ENCODE results near the gene COL23A1. TPM values are rescaled to one million over a fixed set of nuclear protein-coding genes. Genes with fewer than 3 reads are reported as not detected.

The COL23A1 gene
- polyA plus RNA-seq, 2 of the 4 experiments (the other 2 are of a cell fraction), result not detected

- WGBS (ENCODE audit: missing lambda C conversion rate), result 97% methylated on average over 11 of the region's 11 CpGs
- no peak overlapping the region for H3K27ac ChIP-seq
- no peak overlapping the region for H3K4me2 ChIP-seq
- H3K4me1 ChIP-seq, result peaks cover 18% of the 10 kb centered on the region
- POLR2A ChIA-PET, result interaction anchor here (0.6 to 1.4 kb wide), 2 partner anchors 10 to 24 kb away, joined by 3 to 4 read pairs; partner anchors contain the start of gene HNRNPAB
- CTCF ChIA-PET, result no interaction called here
- TF ChIP-seq ESRRA (IDR thresholded peaks at IDR 0.05; ENCODE audit: borderline replicate concordance, low read length) (no peak), HOXA7 (CRISPR knock-in tag; IDR thresholded peaks at IDR 0.05) (no peak), PBX3 (IDR thresholded peaks at IDR 0.05) (no peak), CTCF (IDR thresholded peaks at IDR 0.05) (no peak), NR3C1 (IDR thresholded peaks at IDR 0.05) (no peak), BHLHE40 (IDR thresholded peaks at IDR 0.05; ENCODE audit: low read depth, low read length) (no peak)
- TF ChIP-seq, protein P1, sequence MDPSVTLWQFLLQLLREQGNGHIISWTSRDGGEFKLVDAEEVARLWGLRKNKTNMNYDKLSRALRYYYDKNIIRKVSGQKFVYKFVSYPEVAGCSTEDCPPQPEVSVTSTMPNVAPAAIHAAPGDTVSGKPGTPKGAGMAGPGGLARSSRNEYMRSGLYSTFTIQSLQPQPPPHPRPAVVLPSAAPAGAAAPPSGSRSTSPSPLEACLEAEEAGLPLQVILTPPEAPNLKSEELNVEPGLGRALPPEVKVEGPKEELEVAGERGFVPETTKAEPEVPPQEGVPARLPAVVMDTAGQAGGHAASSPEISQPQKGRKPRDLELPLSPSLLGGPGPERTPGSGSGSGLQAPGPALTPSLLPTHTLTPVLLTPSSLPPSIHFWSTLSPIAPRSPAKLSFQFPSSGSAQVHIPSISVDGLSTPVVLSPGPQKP (IDR thresholded peaks at IDR 0.05; ENCODE audit: low read depth, low read length), result no peak
- DNase-seq (ENCODE audit: low read depth in 1 of 2, low spot score in 1 of 2), result no peak
- no peaks in the 10 kb centered on the region for H3K9me3 ChIP-seq
- no peak for ATAC-seq
- no peak overlapping the region for H3K4me3 ChIP-seq
- FAIRE-seq, result no peak
These were observed 361.6 kb downstream of the COL23A1 start for GRCh38 chr5:178228609-178229008.

- POLR2A ChIA-PET, result no interaction called here
- FAIRE-seq, result no peak
These were observed 362.3 kb downstream of the COL23A1 start for GRCh38 chr5:178227929-178228328.

More at GRCh38 chr5:178227929-178228328, 362.3 kb downstream of the COL23A1 start:
- TF ChIP-seq ZC3H11A (IDR thresholded peaks at IDR 0.05) (no peak), CBX8 (IDR thresholded peaks at IDR 0.05) (no peak), EHMT2 (IDR thresholded peaks at IDR 0.05; ENCODE audit: low read depth) (no peak), HOXB13 (CRISPR knock-in tag; IDR thresholded peaks at IDR 0.05; ENCODE audit: low read depth) (no peak), HES2 (IDR thresholded peaks at IDR 0.05) (no peak), ZNF302 (CRISPR knock-in tag; IDR thresholded peaks at IDR 0.05) (no peak), POLR2AphosphoS2 (conservative IDR thresholded peaks at IDR 0.05; ENCODE audit: low read length) (no peak), MAZ (IDR thresholded peaks at IDR 0.05; ENCODE audit: borderline replicate concordance, low read depth, low read length) (no peak), SMC3 (IDR thresholded peaks at IDR 0.05) (no peak), ZSCAN20 (CRISPR knock-in tag; IDR thresholded peaks at IDR 0.05) (no peak), CTCF (IDR thresholded peaks at IDR 0.05) (no peak), BHLHE40 (IDR thresholded peaks at IDR 0.05; ENCODE audit: low read depth, low read length) (no peak), BCL3 (IDR thresholded peaks at IDR 0.05) (no peak)
- TF ChIP-seq, protein P2, sequence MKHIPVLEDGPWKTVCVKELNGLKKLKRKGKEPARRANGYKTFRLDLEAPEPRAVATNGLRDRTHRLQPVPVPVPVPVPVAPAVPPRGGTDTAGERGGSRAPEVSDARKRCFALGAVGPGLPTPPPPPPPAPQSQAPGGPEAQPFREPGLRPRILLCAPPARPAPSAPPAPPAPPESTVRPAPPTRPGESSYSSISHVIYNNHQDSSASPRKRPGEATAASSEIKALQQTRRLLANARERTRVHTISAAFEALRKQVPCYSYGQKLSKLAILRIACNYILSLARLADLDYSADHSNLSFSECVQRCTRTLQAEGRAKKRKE (CRISPR knock-in tag; IDR thresholded peaks at IDR 0.05; ENCODE audit: low read depth), result no peak
- TF ChIP-seq, protein P1 (IDR thresholded peaks at IDR 0.05; ENCODE audit: low read depth, low read length), result no peak
- DNase-seq (ENCODE audit: low read depth in 1 of 2, low spot score in 1 of 2), result no peak
- peaks cover 16% of the 10 kb centered on the region for H3K4me1 ChIP-seq
- H3K9me3 ChIP-seq, result no peaks in the 10 kb centered on the region
- no peak overlapping the region for H3K27ac ChIP-seq
- H3K4me2 ChIP-seq, result no peak overlapping the region
- H3K4me3 ChIP-seq, result no peak overlapping the region
- CTCF ChIA-PET, result no interaction called here
- 84% methylated on average over 3 of the region's 3 CpGs for WGBS (ENCODE audit: missing lambda C conversion rate)
- ATAC-seq, result no peak

Measured in A549 (cell line).